ENCODE measurements around the gene GIMAP8.

Gene GIMAP8

GRCh38 chr7:150450491-150451001, at the start of gene GIMAP8:
TSS of gene GIMAP8 (plus strand) at chr7:150450630. CDS start at chr7:150466699, 16,069 bp downstream.
- peak; percentile 70 for DNase-seq

GRCh38 chr7:150400788-150401423, 49.5 kb upstream of the GIMAP8 start:
- DNase-seq = no peak

- no peak for DNase-seq
Measured at GRCh38 chr7:150401424-150401790, 49.0 kb upstream of the GIMAP8 start.

DNA sequence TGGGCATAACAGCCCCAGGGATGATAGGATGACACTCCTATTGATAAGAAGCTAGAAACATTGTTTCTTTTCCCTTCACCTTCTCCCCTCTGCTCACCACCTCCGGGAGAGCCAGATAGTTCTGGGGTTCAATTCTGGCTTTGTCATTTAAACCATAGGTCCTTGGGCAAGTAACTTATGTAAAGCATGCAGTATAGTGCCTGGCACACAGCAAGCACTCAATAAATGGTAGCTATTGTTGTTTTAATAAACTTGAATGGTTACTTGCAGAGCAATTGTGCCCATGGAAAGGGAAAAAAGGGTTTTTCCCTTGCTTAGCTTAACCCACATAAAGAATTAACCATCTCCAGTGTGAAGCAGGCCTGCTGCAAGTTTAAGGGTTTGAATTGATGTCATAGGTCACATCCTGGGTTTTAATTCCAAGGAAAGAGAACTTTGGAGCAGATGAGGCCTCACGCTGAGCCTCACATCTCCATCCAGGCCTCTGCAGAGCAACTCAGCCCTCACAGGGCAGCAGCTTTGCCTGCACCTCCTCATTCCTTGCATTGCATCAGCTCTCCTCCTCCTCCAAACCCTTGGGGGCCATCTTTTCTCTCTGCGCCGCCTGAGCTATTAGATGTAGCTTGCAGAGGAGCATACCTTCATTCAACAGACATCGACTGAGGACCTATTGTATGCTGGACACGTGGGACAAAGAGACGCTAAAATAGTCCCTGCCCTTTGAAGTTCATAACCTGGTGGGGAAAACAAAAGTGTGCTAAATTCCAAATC, 48.4 kb upstream of the GIMAP8 start:
- DNase-seq = no peak

DNA sequence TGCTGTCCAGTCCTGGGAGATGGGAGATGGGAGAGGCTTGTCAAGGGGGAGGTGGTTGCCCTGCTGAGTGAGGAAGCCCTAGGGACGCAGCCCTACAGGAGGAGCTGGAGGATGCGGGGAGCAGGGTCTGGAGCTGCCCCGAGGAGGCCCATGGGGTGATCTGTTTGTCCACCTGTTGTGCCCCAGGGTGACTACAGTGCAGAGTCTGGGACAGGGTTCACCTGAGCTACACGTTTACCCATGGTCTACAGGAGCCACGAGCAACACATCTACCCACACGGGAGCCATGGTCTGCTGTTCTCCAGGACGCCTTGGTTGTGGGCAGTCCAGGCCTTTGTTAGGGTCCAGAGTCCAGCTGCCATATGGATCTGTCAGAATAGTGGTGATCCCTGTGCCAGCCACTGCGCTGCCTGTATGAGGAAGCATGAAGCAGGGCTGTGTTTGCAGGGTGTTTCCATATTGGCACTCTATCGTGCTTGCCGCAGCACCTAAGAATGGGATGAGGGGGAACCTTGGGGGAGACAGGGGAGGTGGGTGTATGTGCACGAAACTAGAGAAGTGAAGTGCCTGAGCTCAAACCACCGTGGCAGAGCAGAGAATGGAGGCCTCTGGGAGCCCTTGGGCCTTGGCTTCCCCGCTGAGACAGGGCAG, 47.6 kb upstream of the GIMAP8 start:
- DNase-seq = no peak

DNA sequence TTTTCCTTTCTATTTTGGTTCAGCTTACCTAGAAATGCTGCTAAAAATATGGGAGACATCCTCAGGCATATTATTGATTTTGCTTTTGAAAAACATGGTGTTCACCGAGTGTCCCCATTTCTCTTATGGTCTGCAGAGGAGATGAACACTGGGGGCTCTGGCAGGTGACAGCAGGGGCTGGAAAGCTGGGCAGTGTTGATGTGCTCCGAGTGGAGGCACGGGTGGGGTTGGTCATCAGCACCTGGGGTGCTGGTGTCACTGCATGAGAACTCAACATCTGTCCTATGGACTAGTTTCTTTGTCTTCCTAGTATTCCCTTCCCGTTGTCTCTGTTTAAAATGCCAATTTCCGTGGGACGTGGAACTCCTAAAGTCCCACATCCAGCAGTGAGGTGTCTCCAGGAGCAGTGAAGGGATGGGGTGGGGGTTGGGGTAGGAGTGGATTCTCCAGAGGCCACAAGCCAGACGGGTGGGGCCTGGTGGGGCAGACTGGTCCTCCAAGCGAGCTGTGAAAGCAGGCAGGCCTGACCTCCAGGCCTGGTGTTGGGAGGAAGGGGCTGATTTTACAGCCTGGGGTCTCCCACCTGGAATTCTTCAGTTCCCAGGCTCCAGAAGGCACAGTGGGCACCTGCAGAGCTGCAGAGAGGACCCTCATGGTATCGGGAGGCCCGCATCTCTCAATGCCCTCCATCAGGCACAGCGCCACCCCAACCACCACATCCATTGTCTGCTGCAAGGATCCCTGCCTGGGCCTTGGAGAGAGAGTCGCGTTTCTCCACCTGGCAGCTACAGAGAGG, 46.9 kb upstream of the GIMAP8 start:
- DNase-seq = no peak

GRCh38 chr7:150404172-150404804, 46.1 kb upstream of the GIMAP8 start:
- peak; percentile 46 for DNase-seq

- peak; percentile 82 for DNase-seq
Measured at GRCh38 chr7:150404805-150405583, 45.4 kb upstream of the GIMAP8 start.

DNA sequence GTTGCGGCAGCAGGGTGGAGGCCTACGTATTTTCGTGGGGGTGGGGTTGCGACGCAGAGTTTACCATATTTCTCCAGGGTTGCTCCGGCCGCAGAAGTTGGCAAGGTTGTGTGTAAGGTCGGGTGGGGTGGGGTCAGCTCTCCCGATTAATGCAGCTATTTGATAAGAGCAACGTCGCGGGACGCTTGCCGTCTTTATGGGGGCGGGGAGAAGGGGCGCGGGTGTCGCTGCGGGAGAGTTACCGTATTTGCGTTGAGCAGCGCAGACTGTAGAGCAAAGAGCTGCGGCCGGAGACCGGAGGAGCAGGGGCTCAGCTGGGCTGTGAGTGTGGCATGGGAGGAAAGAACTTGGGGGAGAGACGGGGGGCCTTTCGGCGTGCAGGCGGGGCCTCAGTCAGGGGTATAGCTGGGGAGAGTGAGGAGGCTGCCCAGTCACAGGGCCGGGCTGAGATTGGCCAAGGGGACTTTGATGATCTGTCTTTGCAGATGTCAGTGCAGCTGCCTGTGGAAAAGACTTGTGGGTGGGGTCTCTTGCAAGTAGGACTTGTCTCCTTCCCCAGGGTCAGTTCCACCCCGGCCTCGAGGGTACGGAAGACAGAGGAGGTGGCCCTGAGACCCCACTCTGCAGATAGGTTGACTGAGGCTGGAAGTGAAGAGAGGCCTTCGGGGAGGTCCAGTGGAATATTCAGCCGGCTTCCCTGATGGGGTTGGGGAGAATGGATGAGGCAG, 44.7 kb upstream of the GIMAP8 start:
- DNase-seq = no peak

GRCh38 chr7:150406312-150406566, 44.2 kb upstream of the GIMAP8 start:
- no peak for DNase-seq

DNA sequence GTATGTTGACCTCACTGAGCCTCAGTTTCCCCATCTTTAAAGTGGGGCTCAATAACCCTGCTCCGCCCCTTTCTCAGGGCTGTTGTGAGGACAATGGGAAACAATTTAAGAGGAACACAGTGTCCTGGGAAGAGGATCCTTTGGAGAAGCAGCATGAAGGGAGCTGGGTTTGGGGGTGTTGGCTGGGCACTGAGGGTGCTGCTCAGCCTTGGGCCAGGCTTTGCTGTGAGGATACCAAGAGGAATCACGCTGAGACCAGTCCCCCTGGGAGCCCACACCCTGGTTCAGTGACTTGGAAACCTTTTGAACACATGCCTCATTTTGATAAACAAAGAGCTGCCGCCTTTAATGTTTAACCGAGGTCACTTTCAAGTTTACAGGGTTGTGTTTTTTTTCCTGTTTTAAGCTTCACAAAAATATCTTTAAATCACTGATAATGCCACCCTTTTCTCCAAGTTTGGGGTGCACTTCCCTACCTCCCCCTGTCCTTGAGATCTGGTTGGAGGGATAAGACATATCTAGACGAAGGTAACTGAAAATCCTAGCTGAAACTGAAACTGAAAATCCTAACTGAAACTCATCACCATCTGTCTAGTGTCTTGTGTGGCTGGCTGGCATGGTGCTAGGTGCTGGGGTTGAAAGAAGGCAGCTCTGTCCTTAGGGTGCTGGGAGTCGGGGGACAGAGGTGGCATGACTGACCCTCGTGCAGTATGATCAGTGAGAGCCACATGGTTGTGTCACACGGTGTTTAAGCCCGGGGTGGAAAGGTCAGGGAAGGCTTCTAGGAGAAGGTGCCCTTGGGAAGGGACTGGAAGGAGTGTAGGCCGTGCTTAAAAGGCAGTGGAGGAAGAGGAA, 43.6 kb upstream of the GIMAP8 start:
- DNase-seq = peak; percentile 50

- no peak for DNase-seq
Measured at GRCh38 chr7:150407588-150408392, 42.6 kb upstream of the GIMAP8 start.

DNA sequence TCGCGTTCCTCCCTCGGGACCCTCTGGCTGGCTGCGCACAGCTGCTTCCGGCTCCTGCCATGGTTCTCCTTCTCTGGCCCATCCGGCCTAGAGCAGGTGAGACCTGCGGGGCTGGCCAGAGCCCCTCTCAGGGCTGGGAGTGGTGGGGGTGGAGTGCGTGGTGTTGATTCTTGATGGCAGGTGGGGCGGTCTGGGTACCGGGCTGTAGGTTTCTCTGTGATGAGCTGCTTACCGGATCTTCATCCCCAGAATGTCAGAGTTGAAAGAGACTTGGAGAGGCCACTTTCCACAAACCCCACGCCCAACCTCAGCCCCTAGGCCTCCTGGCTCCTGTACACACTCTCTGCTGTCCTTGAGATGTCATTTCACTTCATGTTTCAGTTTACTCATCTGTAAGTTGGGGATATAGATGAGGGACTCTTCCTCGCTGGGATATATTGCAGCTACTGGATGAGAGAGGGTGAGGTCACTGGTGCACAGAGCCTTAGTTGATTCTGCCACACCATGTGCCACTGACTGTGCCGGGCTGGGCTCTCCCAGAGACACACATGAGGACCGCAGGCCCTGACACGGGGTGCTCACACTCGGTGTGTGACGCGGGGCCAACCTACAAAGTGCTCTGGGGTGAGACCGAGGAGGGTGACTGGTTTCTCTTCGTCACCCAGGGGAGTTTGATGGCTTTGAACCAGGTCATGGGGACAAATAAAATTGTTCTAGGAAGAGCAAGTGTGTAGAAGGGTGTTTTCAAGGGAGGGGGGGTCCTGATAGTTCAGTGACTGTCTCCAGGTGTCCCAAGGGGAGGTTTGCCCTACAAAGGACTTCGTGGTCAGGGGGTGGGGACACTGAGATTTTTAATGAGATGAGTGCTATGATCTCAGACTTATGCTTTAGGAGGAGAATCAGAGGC, 41.8 kb upstream of the GIMAP8 start:
- DNase-seq = peak; percentile 83

DNA sequence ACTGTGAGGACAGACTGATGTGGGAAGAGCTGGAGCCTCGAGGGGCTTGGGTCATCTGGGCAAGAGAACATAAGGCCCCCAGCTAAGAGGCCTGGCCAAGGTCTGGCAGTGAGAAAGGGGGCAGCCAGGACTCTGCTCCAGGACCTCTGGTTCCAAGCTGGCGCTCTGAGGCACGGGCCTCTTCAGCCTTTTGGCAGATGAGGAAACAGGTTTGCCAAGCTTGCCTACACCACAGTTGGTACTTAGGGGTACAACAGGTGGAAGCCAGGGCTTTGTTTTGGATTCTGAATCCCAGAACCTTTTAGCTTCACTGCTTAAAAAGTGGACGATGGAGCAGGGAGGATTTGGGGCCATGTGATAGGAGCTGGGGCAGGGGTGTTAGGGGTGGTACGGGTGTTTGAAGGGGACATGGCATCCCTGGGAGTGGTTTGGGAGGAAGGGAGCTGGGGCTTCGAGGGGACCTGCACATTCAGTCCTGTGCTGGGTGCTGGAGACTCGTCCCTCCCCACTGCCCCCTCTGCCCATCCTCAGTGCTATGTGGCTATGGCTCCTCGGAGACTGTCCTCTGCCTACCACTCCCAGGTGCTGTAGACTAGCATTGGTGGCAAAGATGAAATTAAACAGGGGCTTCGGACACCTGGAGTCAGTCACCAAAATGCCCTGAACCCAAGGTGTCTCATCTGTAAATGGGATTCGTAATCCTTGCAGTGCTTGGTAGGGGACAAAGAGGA, 41.0 kb upstream of the GIMAP8 start:
- DNase-seq = no peak

DNA sequence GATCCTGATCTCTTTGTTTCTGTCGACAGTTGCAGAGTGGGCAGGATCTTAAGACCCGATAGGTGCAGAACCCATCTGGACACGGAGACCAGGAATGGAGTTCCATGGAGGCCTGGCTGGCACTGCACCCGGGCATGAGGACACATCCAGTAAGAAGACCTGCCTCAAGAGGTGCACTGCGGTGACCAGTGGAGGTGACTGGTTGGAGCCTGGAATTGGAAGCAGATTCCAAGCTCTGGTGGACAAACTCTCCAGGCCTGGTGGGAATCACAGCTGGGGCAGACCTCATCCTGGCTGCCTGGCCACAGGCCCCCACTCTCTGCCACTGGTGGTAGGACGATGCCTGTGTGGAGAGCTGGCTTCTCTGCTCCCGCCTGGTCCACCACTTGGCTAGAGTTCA, 40.3 kb upstream of the GIMAP8 start:
- DNase-seq = no peak

DNA sequence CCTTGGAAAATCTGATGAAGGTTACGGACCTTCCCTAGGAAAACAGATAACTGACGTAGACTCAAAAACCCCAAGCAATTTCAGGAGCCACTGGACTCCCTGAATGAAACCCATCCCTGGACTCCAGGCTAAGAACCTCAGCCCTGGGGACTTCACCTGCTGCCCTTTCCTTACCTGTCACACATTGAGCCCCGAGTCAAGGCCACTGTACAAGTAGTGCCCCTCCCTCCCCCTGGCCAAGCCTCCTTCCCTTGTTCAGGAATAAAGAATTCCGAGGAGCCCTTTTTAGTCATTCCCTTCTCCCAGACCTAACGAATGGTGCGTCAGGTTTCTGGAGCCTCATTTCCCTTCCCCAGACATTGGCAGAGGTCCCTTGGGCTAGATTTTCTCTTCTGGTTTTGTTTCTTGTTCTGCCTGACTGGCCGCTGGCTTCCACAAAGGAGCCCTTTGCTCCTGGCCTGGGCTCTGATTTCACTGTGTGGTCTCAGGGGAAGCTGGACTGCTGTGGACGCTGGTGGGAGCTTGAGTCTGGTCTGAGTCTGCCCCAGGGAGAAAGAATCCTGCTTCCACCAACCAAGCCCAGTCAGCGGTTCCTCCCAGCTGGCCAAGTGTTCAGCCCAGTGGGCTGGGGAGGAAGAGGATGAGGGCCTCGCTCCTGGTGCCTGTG, 39.6 kb upstream of the GIMAP8 start:
- DNase-seq = no peak

GRCh38 chr7:150411606-150412005, 38.8 kb upstream of the GIMAP8 start:
- no peak for DNase-seq

Measured in CD4-positive, alpha-beta T cell treated with Interleukin-15 for 1 hour (primary cell).